Measurements from ENCODE around the gene EHD4.

The EHD4 gene

GRCh38 chr15:41957021-41957897 lies 15.1 kb downstream of the EHD4 start:
- DNase-seq (ENCODE audit: low read depth in 2 of 2), result no peak

- DNase-seq (ENCODE audit: low read depth in 2 of 2), result no peak
Observed at GRCh38 chr15:41955807-41956525, 16.4 kb downstream of the EHD4 start.

- DNase-seq (ENCODE audit: low read depth in 2 of 2), result no peak
Observed at GRCh38 chr15:41955100-41955499, 17.3 kb downstream of the EHD4 start.

GRCh38 chr15:41954036-41954435 lies 18.3 kb downstream of the EHD4 start:
- DNase-seq (ENCODE audit: low read depth in 2 of 2), result no peak

GRCh38 chr15:41952013-41952563 lies 20.3 kb downstream of the EHD4 start:
- no peak for DNase-seq (ENCODE audit: low read depth in 2 of 2)

GRCh38 chr15:41951571-41951970 lies 20.8 kb downstream of the EHD4 start:
- no peak for DNase-seq (ENCODE audit: low read depth in 2 of 2)

- DNase-seq (ENCODE audit: low read depth in 2 of 2), result no peak
Observed at GRCh38 chr15:41950489-41950888, 21.9 kb downstream of the EHD4 start.

GRCh38 chr15:41950127-41950483 lies 22.3 kb downstream of the EHD4 start:
- DNase-seq (ENCODE audit: low read depth in 2 of 2), result no peak

- DNase-seq (ENCODE audit: low read depth in 2 of 2), result no peak
Observed at GRCh38 chr15:41949401-41950126, 22.8 kb downstream of the EHD4 start.

- DNase-seq (ENCODE audit: low read depth in 2 of 2), result no peak
Observed at GRCh38 chr15:41948490-41948889, 23.9 kb downstream of the EHD4 start.

GRCh38 chr15:41946970-41947369 lies 25.4 kb downstream of the EHD4 start:
- no peak for DNase-seq (ENCODE audit: low read depth in 2 of 2)

- DNase-seq (ENCODE audit: low read depth in 2 of 2), result no peak
Observed at GRCh38 chr15:41945731-41946130, 26.6 kb downstream of the EHD4 start.

- DNase-seq (ENCODE audit: low read depth in 2 of 2), result no peak
Observed at GRCh38 chr15:41945221-41945620, 27.1 kb downstream of the EHD4 start.

GRCh38 chr15:41944313-41944940 lies 27.9 kb downstream of the EHD4 start:
- no peak for DNase-seq (ENCODE audit: low read depth in 2 of 2)

- no peak for DNase-seq (ENCODE audit: low read depth in 2 of 2)
Observed at GRCh38 chr15:41943543-41944312, 28.6 kb downstream of the EHD4 start.

- no peak for DNase-seq (ENCODE audit: low read depth in 2 of 2)
Observed at GRCh38 chr15:41942886-41943285, 29.5 kb downstream of the EHD4 start.

- no peak for DNase-seq (ENCODE audit: low read depth in 2 of 2)
Observed at GRCh38 chr15:41941644-41942415, 30.5 kb downstream of the EHD4 start.

- peak in 1 of 2 donors; percentile 48 for DNase-seq (ENCODE audit: low read depth in 2 of 2)
Observed at GRCh38 chr15:41940441-41940857, 31.9 kb downstream of the EHD4 start.

GRCh38 chr15:41939986-41940385 lies 32.4 kb downstream of the EHD4 start:
- DNase-seq (ENCODE audit: low read depth in 2 of 2), result no peak

- no peak for DNase-seq (ENCODE audit: low read depth in 2 of 2)
Observed at GRCh38 chr15:41937568-41937923, 34.8 kb downstream of the EHD4 start.

Measured in stimulated activated CD8-positive, alpha-beta memory T cell treated with anti-CD3 and anti-CD28 coated beads, Interleukin-2, amount 100 ng/mL, for 48 hours (primary cell).